Mesenchymal stem cell (in vitro differentiated cells and primary cell): ENCODE results near the gene CAPG.

Source experiments
- DNase-seq: peaks from one replicate; pipeline ENCODE4 v3.0.0-alpha.2; 2013
- H2AFZ ChIP-seq: one replicate; pipeline ENCODE4 v1.6.1; 2013; ENCODE audit warnings: low read depth, mild to moderate bottlenecking, control low read depth, inconsistent platforms, low read length, moderate library complexity
- H2AK5ac ChIP-seq: 2 replicates; pipeline ENCODE4 v1.6.1; 2013; ENCODE audit warnings: low read length, moderate library complexity, mild to moderate bottlenecking, inconsistent platforms; ENCODE audit not compliant: severe bottlenecking
- H2BK120ac ChIP-seq: one replicate; pipeline ENCODE4 v1.6.1; 2013; ENCODE audit warnings: low read depth, mild to moderate bottlenecking, inconsistent platforms, low read length, moderate library complexity
- H2BK12ac ChIP-seq, 2 experiments: one replicate each; pipeline ENCODE4 v1.6.1; 2013; ENCODE audit warnings: inconsistent platforms in 2 of 2, low read length in 2 of 2, mild to moderate bottlenecking in 2 of 2, moderate library complexity in 2 of 2, control low read depth in 1 of 2
- H2BK15ac ChIP-seq: one replicate; pipeline ENCODE4 v1.6.1; 2013; ENCODE audit warnings: mild to moderate bottlenecking, low read depth, inconsistent platforms; ENCODE audit not compliant: poor library complexity, severe bottlenecking
- H2BK5ac ChIP-seq: 2 replicates; pipeline ENCODE4 v1.6.1; 2013; ENCODE audit warnings: low read depth, mild to moderate bottlenecking, low read length, control low read depth, inconsistent platforms; ENCODE audit not compliant: poor library complexity, severe bottlenecking
- H3K14ac ChIP-seq, 2 experiments: one replicate each; pipeline ENCODE4 v1.6.1; 2013; ENCODE audit warnings: inconsistent platforms in 2 of 2, low read length in 2 of 2, control low read depth in 1 of 2, mild to moderate bottlenecking in 1 of 2, moderate library complexity in 1 of 2
- H3K18ac ChIP-seq, 2 experiments: one replicate each; pipeline ENCODE4 v1.6.1; 2013; ENCODE audit warnings: inconsistent platforms in 2 of 2, low read length in 2 of 2, control low read depth in 1 of 2, low read depth in 1 of 2, mild to moderate bottlenecking in 1 of 2
- H3K23ac ChIP-seq, 2 experiments: one replicate each; pipeline ENCODE4 v1.6.1; 2013; ENCODE audit warnings: inconsistent platforms in 2 of 2, low read length in 2 of 2, mild to moderate bottlenecking in 2 of 2, moderate library complexity in 2 of 2, control low read depth in 1 of 2
- H3K27ac ChIP-seq: 2 replicates; pipeline ENCODE4 v1.5.1; 2013; ENCODE audit warnings: mild to moderate bottlenecking, moderate library complexity, low read length, control low read depth, inconsistent platforms; ENCODE audit not compliant: poor library complexity, severe bottlenecking
- H3K27me3 ChIP-seq, 2 experiments: 2 replicates each; pipeline versions ENCODE4 v1.6.1 to v1.7.0; 2013; ENCODE audit warnings: low read length in 2 of 2, mild to moderate bottlenecking in 2 of 2, moderate library complexity in 2 of 2, control low read depth in 1 of 2, inconsistent platforms in 1 of 2; ENCODE audit not compliant: control insufficient read depth in 1 of 2, insufficient read depth in 1 of 2
- H3K36me3 ChIP-seq, 2 experiments: 2 replicates each; pipeline versions ENCODE4 v1.6.1 to v1.7.0; 2013; ENCODE audit warnings: low read length in 2 of 2, control low read depth in 1 of 2, inconsistent platforms in 1 of 2, low read depth in 1 of 2, mild to moderate bottlenecking in 1 of 2; ENCODE audit not compliant: insufficient read depth in 2 of 2, control insufficient read depth in 1 of 2
- H3K4ac ChIP-seq, 2 experiments: one replicate each; pipeline ENCODE4 v1.6.1; 2013; ENCODE audit warnings: inconsistent platforms in 2 of 2, low read length in 2 of 2, mild to moderate bottlenecking in 2 of 2, moderate library complexity in 2 of 2, control low read depth in 1 of 2, low read depth in 1 of 2
- H3K4me1 ChIP-seq: 2 replicates; pipeline ENCODE4 v1.6.1; 2013; ENCODE audit warnings: low read depth, low read length, control low read depth; ENCODE audit not compliant: control insufficient read depth, insufficient read depth
- H3K4me2 ChIP-seq: 2 replicates; pipeline ENCODE4 v1.6.1; 2013; ENCODE audit warnings: low read length, mild to moderate bottlenecking, inconsistent platforms; ENCODE audit not compliant: poor library complexity, severe bottlenecking
- H3K4me3 ChIP-seq, 2 experiments: 2 replicates each; pipeline versions ENCODE4 v1.5.1 to v1.7.0; 2013; ENCODE audit warnings: low read length in 2 of 2, mild to moderate bottlenecking in 2 of 2, control low read depth in 1 of 2, low read depth in 1 of 2; ENCODE audit not compliant: insufficient read depth in 1 of 2
- H3K79me1 ChIP-seq: replicated peaks from 2 replicates; pipeline ENCODE4 v1.6.1; 2013; ENCODE audit warnings: mild to moderate bottlenecking, control low read depth, low read length, inconsistent platforms; ENCODE audit not compliant: poor library complexity, severe bottlenecking
- H3K9ac ChIP-seq: 2 replicates; pipeline ENCODE4 v1.7.0; 2013; ENCODE audit warnings: mild to moderate bottlenecking, low read length, moderate library complexity
- H3K9me3 ChIP-seq: 2 replicates; pipeline ENCODE4 v1.7.0; 2013; ENCODE audit warnings: mild to moderate bottlenecking, low read length; ENCODE audit not compliant: control insufficient read depth
- H4K8ac ChIP-seq: one replicate; pipeline ENCODE4 v1.6.1; 2013; ENCODE audit warnings: inconsistent platforms, mild to moderate bottlenecking, low read length, moderate library complexity
- H4K91ac ChIP-seq: one replicate; pipeline ENCODE4 v1.6.1; 2013; ENCODE audit warnings: mild to moderate bottlenecking, low read length, inconsistent platforms
- WGBS: methylation state at CpG from one replicate; pipeline ENCODE4 v1.1.7; 2013; ENCODE audit warnings: mixed read lengths; 5-methylcytosine and 5-hydroxymethylcytosine counted together

CAPG gene

DNA sequence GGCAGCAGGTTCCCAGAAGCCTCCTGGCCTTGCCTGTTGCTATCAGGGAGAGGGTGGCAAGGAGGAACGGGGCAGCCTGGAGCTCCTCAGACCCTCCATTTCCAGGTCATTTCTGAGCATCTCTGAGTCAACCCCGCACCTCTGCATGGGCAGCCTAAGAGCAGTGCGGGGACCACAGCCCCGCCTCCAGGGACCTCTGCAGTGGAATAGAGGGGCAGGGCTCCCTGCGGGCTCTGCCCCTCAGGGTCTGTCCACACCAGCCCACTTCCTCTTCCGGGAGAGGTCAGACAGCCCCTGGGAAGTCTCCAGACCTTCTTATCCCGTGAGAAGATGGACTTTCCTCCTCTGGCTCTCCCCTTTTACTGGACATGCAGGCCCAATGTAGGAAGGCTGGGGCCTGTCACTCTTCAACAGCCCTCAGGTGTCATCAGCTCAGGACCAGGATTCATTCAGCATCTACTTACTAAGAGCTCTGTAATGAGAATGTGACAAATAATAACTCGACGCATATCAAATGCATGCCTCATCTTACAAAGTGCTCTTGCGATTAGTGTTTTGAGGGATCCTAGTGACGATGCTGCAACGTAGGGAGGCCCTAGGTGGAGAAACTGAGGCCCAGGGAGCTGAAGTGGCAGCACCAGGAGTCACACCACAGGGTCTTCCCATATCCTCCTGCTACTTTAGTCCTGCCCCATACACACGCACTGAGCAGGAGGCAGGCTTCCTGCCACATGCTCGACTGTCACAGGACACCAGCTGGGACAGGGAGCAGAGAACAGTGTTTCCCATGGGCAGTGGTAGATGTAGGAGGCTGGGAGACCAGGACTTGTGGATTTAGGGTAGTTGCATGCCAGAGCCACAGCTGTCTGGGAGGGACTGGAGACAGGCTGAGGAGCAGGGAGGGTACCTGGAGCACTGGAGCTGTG lies 36.4 kb upstream of the CAPG start:
- WGBS = 75% methylated on average over 14 of the region's 14 CpGs
- Histone ChIP-seq H2BK15ac (peak overlapping the region; percentile 88), H4K91ac (peak overlapping the region; percentile 66), H3K18ac (peak overlapping the region; percentile 13 to 40), H3K27me3 (no peaks in the 10 kb centered on the region), H3K14ac (no peak overlapping the region), H3K79me1 (no peaks in the 10 kb centered on the region), H2BK120ac (peak overlapping the region; percentile 68), H3K9me3 (no peaks in the 10 kb centered on the region), H3K27ac (no peak overlapping the region), H3K4me1 (peaks cover 5% of the 10 kb centered on the region), H3K4me3 (no peak overlapping the region), H3K36me3 (no peaks in the 10 kb centered on the region), H3K4ac (peak overlapping the region in 1 of 2 experiments; percentile 57), H3K9ac (peak overlapping the region; percentile 74), H2AFZ (no peak overlapping the region), H3K23ac (no peak overlapping the region), H4K8ac (peak overlapping the region; percentile 86), H3K4me2 (no peak overlapping the region), H2AK5ac (no peak overlapping the region), H2BK5ac (no peak overlapping the region), H2BK12ac (peak overlapping the region in 1 of 2 experiments; percentile 55)
- DNase-seq = no peak

DNA sequence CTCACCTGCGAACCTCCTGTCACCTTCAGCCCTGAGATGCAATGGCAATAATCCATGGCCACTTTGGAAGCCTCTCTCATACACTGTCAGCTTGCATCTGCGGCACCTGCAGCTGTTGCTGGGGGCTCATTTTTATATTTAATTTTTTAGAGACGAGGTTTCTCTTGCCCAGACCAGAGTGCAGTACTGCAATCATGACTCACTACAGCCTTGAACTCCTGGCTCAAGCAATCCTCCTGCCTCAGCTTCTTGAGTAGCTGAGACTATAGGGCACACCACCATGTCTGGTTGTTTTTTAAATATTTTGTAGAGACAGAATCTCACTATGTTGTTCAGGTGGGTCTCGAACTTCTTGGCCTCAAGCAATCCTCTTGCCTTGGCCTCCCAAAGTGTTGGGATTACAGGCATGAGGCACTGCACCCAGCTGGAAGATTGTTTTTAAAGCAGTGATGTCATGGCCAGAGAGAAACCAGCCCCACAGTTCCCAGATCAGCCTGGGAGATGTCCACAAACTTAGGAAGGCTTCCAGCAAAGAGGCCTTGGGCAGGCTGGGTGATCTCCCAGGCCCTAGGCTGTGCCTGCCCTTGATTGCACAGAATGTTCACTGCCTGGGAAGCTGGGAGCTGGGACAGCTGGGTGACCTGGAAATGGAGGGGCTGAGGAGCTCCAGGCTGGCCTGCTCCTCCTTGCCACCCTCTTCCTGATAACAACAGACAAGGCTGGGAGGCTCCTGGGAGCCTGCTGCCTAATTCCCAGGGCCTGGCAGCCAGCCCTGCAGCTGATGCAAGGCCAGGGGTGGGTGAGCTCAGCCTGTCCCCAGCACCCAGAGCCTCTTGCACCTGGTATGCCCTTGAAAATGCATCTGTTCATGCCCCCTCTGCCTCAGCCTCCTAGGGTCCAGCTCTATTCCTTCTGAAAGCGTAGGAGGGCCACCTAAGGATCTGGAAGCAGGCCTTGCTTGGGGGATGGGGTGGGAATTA lies 35.4 kb upstream of the CAPG start:
- peak overlapping the region; percentile 21 for H2AFZ ChIP-seq
- no peak overlapping the region for H3K4me2 ChIP-seq
- H3K18ac ChIP-seq = peak overlapping the region; percentile 13 to 40
- H3K14ac ChIP-seq = no peak overlapping the region
- no peak overlapping the region for H2AK5ac ChIP-seq
- H3K27ac ChIP-seq = no peak overlapping the region
- H3K23ac ChIP-seq = no peak overlapping the region
- H3K9me3 ChIP-seq = no peaks in the 10 kb centered on the region
- peak overlapping the region; percentile 2 for H4K91ac ChIP-seq
- no peak overlapping the region for H2BK12ac ChIP-seq
- no peak overlapping the region for H2BK5ac ChIP-seq
- H3K36me3 ChIP-seq = no peaks in the 10 kb centered on the region
- WGBS = 97% methylated on average over 5 of the region's 5 CpGs
- peak overlapping the region; percentile 88 for H2BK15ac ChIP-seq
- H3K79me1 ChIP-seq = no peaks in the 10 kb centered on the region
- peak overlapping the region; percentile 0 to 1 for H3K4ac ChIP-seq
- H3K4me1 ChIP-seq = peaks cover 5% of the 10 kb centered on the region
- H2BK120ac ChIP-seq = peak overlapping the region; percentile 68
- peak overlapping the region; percentile 86 for H4K8ac ChIP-seq
- peak overlapping the region; percentile 74 for H3K9ac ChIP-seq
- no peak overlapping the region for H3K4me3 ChIP-seq
- H3K27me3 ChIP-seq = no peaks in the 10 kb centered on the region
- DNase-seq = peak; percentile 67

DNA sequence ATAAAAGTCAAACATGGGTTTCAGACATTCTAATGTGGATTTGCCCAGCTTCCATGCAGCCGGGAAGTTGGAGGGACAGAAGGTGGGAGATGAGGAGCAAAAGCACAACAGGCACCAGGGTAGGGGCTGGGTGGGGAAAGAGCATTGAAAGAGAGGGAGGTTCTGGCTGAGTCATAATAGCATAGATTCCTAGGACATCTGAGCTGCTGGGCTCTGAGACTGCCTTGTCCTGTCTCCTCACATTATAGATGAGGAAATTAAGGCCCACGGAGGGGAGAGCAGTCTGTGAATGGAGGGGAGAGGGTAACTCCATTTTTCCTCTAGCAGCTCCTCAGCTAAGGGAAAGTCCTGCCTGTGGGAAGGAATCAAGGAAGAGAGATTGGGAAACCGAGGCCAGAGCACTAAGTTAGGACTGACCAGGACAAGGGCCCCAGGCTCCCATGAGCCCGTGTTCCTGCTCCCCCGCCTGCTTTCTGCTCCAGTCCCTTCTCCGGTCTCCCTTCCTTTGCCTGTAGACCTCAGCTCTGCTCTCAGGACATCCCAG lies 34.5 kb upstream of the CAPG start:
- Histone ChIP-seq H3K23ac (no peak overlapping the region), H2BK15ac (no peak overlapping the region), H3K36me3 (no peaks in the 10 kb centered on the region), H3K27ac (no peak overlapping the region), H3K9ac (peak overlapping the region; percentile 74), H4K8ac (peak overlapping the region; percentile 76), H3K4me1 (peaks cover 5% of the 10 kb centered on the region), H2BK12ac (peak overlapping the region in 1 of 2 experiments; percentile 23), H3K4ac (peak overlapping the region in 1 of 2 experiments; percentile 9), H2AFZ (no peak overlapping the region), H3K18ac (peak overlapping the region in 1 of 2 experiments; percentile 6), H2AK5ac (no peak overlapping the region), H3K4me2 (no peak overlapping the region), H2BK5ac (no peak overlapping the region), H2BK120ac (no peak overlapping the region), H3K14ac (no peak overlapping the region), H3K4me3 (no peak overlapping the region), H3K79me1 (no peaks in the 10 kb centered on the region), H4K91ac (peak overlapping the region; percentile 13), H3K9me3 (no peaks in the 10 kb centered on the region), H3K27me3 (no peaks in the 10 kb centered on the region)
- DNase-seq = peak; percentile 43
- 91% methylated on average over 6 of the region's 6 CpGs for WGBS
